ENCODE results near the gene NAGS.
"Not testable (repeated sequence)": the region's sequence is repeated elsewhere in the genome, so short reads cannot be mapped to it uniquely, and the experiment has no call there.

NAGS gene

DNA sequence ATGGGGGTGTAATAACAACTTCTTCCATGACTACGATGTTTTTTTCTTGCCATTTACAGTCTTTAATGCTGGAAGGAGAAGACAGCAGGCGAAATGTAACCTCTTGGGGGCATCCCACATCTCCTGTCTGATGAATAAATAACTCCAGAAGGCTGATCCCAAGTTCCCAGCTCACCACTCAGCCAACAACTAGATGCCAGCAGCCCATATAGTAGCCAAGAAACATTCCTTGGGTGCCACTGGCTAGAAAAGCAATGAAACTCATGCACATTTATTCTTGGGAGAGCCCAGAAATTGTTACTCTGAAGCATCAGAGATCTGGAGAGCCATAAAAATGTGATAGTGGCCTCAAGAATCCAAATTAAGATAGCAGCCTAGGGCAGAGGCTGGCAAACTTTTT, 33.0 kb downstream of the NAGS start:
- no peak for TF ChIP-seq CTCF (IDR thresholded peaks at IDR 0.05; ENCODE audit: low read depth, low read length)
- no peak for DNase-seq (ENCODE audit: extremely low read depth, low read depth)

GRCh38 chr17:44038604-44039011, 34.2 kb downstream of the NAGS start:
- no peak for TF ChIP-seq CTCF (IDR thresholded peaks at IDR 0.05; ENCODE audit: low read depth, low read length)

GRCh38 chr17:44039829-44040635, 35.6 kb downstream of the NAGS start:
- no peak for DNase-seq (ENCODE audit: extremely low read depth, low read depth)
- TF ChIP-seq CTCF (IDR thresholded peaks at IDR 0.05; ENCODE audit: low read depth, low read length) = no peak

More at GRCh38 chr17:44038604-44039011, 34.2 kb downstream of the NAGS start:
- no peak for DNase-seq (ENCODE audit: extremely low read depth, low read depth)

DNA sequence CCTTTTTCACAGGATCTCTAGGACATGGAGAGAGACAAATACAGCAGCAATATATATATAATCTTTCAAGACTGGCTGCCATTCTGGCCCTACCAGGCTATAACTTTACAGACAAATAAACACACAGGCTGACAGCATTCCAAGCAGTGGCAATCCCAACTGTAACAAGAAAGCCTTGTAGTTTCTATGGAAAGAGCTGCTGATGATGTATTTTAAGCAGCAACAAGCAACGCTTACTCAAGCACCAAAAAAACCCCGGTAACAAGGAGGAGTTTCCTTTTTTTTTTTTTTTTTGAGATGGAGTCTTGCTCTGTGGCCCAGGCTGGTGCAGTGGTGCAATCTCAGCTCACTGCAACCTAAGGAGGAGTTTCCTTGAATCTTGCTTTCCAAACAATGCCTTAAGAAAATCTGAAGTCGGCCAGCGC, 38.9 kb downstream of the NAGS start:
- peak; percentile 23 for DNase-seq (ENCODE audit: extremely low read depth, low read depth)
- no peak for TF ChIP-seq CTCF (IDR thresholded peaks at IDR 0.05; ENCODE audit: low read depth, low read length)

DNA sequence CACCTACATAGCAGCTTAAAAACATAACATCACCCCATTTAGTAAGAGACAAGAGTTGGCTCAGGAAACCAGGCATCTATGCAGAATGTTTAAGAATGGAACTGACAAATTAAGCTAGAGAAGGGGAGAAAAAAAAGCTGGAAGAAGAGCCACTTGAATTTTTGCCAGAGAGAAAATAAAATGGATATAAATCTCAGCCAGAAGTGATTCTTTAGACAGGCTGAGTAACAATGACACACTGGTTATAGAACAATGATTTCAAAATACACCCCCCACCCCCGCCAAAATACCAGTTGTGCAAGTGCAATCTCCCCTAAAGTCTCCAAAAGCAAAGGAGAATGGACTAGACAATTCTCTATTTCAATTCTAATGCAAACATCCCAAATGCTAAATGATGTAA, 39.6 kb downstream of the NAGS start:
- no peak for DNase-seq (ENCODE audit: extremely low read depth, low read depth)
- no peak for TF ChIP-seq CTCF (IDR thresholded peaks at IDR 0.05; ENCODE audit: low read depth, low read length)

DNA sequence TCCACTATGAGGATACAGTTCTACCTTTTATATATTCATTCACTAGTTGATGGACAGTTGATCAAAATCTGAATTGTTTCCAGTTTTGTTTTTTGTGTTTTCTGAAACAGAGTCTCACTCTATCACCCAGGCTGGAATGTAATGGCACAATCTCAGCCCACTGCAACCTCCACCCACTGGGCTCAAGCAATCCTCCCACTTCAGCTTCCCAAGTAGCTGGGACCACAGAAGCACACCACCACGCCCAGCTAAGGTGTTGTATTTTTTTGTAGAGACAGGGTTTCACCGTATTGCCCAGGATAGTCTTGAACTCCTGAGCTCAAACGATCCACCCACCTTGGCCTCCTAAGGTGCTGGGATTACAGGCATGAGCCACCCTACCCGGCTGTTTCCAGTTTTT, 41.1 kb downstream of the NAGS start:
- no peak for TF ChIP-seq CTCF (IDR thresholded peaks at IDR 0.05; ENCODE audit: low read depth, low read length)
- no peak for DNase-seq (ENCODE audit: extremely low read depth, low read depth)

GRCh38 chr17:44046893-44047292, 42.5 kb downstream of the NAGS start:
- not testable (repeated sequence) for DNase-seq (ENCODE audit: extremely low read depth, low read depth)
